CD4-positive, alpha-beta T cell treated with Interleukin-15 for 4 hours (primary cell): ENCODE results near the gene ADGRG6.

Experiments
- DNase-seq: peaks from one replicate; pipeline ENCODE4 v3.0.0-alpha.2; 2020; ENCODE audit warnings: low spot score

Gene ADGRG6

DNA sequence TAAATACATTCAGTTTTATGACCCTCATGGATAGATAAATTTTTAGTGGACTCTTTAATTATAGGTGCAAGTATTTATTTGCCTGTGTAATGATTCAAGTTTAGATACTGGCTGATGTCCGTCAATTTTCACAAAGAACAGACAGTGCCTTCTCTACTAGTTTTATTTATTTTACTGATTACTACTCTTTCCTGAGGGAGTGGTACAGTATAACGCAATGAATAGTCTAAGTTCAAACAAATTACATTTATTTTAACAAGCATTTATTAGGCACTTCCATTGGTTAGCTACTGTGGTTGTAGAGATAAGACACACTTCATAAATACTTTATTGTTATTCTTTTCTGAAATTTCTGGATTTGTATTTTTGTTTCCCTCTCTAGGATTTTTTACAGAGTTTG is 74.3 kb downstream of the ADGRG6 start:
- DNase-seq: no peak

DNA sequence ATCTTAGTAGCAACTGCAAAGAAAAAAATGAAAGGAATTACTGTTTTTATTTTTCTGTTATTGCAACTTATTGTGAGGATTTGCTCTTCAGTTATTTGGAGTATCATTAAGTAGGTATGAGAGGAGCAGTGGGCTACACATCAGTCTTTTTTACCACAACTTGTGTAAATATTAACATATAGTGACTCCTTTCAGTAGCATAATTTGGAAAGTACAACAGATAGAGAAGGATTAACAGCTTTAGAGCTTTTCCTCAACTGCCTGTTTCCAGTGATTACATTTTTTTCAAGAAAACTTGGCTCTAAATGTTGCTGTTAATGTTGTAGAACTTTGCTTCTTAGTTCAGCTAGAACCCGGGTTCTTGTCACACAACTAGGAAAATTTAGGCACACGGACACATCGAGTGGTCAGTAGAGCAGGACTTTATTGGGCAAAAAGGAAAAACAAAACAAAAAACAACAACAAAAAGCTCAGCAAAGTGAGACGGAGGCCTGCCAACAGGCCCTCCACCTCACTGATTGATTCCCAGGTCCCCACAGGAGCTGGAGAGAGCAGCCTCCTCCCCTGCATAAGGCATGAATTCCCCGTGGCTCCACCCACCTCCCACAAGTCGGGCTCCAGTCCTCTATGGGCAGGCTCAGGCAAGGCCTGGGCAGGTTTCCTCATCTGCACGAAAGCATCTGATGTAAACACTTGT is 75.1 kb downstream of the ADGRG6 start:
- no peak for DNase-seq

DNA sequence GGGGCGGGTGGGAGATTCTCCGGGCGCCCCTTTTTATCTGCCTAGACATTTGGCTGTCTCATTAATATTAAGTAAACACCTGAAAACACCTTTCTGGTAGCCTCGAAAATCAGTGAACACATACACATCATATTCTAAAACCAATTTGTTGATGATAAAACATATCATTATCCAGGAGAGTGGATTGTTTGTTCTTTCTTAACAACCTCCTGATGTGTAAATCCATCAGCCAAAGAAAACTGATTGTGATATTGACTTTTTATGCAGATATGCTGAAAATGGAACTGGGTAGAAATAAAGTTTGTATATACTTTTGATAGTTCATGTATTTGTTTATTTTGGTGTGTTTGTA is 75.7 kb downstream of the ADGRG6 start:
- no peak for DNase-seq

DNA sequence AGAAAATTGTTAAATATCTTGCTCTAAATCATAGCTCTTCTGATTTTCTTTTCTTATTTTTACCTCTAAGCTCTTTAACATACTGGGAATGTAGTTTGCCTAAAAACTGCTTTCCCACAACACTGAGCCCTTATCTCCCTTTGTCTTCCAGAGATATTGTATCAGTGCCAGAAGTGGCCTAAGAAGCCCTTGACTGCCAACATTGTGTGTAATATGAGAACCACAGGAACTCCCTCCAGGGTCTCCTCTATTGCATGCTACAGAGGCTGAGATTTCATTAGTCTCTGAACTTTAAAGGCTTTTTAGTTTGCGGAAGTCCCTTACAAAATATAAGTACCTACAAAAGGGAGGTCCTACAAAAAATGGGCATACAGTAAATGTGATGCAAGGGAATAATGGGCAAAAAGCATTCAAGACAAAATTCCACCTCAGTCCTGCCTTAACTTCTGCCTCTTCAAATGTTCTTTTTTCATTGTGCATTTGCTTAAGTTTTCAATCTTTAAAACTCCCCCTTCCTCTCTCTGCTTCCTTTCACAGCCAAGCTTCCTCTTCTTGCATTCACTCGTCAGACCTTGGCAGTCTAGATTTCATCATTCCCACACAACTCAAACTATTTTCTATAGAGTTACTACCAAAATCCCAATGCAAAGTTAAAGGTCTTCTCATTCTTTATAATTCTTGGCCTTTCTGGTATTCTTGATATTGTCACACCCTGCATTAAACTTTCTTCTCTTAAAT is 76.5 kb downstream of the ADGRG6 start:
- no peak for DNase-seq

DNA sequence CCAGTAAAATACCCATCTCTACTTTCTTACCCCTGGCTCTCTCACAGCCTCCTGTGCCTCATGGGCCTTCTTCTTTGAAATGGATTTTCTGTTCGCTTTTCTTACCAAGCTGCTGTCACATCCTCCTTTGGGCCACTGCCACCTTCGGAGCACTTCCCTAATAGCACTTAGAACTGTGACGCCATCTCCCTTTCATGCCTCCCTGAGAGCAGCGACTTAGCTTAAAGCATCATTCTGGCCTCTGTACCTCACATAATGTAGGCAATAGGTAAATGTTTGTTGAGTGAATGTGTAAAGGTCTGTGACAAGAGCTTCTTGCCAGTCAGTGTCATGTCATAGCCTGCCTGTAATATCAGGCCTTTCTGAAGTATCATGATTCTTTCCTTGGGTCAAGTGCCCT is 78.8 kb downstream of the ADGRG6 start:
- no peak for DNase-seq

DNA sequence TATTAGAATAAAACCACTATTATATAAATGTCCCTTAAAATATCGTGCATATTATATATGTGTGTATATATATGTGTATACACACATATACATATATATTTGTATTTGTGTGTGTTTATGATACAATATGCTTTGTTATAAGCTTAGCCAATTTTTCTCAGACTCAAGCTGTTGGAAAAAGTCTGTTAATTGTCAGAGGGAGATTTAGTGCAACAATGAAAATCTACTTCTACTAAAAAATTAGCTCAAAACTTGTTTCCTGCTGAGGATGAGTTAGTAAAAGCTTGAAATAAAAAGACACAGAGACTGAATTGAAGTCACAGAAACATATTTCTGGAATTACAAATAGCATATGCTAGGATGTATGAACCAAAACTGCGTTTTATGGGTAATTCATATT is 79.4 kb downstream of the ADGRG6 start:
- DNase-seq: no peak

DNA sequence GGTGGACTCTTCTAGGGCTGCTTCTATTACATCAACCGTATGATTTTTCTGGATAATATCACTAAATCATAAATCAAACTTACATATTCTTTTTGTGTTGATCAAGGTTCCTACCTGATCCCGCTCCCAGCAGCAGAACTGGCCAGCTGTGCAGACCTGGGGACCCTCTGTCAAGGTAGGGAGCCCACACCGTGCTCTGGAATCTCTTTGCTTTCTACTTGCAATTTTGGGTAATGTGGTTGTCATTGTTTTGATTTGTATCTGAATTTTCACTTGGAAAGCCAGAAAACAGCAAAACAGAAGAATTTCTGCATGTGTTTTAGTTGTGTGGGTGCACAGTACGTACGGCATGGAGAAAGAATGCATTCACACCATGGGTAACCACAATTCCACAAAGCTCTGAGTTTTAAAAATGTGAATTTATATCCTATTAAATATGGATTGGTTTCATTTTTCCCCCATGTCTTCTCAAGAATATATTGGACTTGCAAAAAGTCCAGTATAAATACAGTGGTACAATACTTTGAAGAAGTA is 80.1 kb downstream of the ADGRG6 start:
- DNase-seq: no peak

DNA sequence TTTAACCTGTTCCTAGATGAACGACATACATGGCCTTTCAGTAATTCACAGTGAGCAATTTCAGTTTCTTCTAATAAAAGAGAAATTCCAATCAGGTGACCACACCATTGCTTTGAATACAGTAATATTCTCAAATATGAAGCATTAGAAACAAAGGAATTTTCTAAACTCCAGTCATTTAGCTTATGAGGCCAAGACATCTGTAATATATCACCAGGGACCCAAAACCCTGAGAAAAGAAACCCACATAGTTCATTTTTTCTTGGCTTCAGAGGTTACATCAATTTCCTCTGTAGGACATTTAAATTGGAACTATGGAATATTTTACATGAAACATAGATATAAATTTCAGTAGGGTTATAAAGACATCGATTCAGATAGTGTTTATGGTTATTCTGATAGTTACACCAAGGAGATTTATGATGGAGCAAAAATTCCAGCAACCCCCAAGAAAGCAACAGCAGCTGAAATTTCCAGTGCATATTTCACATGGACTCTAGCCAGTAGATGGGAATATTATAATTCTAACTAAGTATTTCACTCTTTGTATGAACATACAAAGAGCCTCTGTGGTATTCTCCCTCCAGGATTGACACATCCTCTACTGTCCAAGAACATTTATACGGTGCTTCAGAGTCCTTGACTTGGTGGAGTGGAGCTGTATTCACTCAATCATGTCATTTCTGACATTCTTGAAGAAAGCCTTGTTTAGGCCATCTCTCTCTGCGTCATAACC is 82.9 kb downstream of the ADGRG6 start:
- DNase-seq: no peak

DNA sequence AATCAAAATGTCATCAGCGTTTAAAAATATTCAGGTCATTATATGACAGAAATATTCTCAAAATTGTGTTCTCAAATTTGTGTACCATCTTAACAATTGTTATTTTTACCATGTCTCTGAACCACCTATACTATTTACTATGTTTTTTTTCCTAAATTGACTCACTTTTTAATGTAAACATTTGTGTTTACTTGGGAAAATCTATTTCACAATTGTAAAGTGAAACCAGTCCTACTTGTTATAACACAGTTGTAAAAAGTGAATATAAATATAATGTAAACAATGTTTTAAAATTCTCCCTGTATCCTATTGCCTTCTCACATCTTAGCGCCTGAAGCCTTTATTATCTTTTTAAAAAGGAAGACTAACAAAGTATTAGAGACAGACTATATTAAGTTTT is 83.5 kb downstream of the ADGRG6 start:
- DNase-seq: no peak

DNA sequence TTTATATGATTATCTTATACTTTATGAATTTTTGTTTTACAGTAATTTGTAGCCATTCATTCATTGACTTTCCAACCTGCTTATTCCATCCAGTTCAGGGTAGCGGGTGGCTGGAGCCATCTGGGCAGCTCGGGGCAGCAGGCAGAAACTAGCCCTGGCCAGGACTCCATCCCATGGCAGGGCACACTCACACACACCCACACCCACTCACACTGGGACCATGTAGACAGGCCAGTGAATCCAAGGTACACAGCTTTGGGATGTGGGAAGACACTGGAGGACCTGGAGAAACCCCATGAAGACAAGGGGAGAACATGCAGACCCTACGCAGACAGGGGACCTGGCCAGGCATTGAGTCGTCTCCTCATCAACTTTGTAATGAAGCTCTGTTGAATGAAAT is 84.8 kb downstream of the ADGRG6 start:
- no peak for DNase-seq

DNA sequence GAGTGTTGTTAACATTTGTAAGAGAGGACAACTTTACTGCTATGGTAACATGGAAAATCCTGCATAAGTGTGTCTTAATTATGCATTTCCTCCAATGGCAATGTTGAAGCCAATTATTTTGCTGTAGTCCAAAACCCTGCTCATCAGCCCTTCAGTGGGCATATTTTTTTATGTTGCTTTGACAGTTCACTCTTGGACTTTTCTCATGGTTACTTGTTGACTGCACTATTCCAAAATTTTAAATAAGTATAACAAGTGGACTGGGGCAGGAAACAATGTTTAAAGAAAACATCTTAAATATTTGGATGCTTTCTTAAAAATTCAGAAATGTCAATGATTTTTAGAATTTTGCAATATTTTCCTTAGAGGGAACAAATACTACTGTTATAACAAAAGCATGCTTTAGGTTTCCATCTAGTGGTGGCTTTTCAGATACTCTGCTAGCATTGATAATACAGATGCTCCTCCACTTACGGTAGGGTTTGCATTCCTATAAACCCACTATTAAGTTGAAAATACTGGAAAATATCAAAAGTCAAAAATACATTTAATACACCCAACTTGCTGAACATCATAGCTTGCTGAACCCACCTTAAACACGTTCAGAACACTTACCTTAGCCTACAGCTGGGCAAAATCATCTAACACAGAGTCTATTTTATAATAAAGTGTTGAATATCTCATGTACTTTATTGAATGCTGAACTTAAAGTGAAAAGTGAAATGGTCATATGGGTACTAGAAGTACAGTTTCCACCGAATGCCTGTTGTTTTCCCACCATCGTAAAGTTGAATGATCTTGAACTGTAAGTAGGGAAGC is 86.4 kb downstream of the ADGRG6 start:
- peak; percentile 10 for DNase-seq

DNA sequence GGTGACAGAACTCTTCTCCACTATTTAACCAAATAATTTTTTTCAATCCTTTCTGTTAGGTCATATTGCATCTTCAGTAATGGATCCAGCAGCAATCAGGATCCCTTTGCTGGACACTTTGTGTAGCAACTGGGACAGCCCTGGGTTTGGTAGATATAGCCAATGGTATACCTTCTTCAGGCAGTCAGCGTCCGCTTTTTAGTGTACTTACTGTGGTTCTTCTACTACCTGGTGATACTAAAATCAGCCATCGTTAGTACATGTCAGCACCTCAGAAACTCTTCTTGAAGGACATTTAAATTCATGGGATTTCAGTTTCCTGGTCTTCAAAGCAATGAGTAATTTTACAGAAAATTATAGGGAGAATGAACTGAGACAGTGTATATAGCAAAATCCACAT is 93.5 kb downstream of the ADGRG6 start:
- no peak for DNase-seq

DNA sequence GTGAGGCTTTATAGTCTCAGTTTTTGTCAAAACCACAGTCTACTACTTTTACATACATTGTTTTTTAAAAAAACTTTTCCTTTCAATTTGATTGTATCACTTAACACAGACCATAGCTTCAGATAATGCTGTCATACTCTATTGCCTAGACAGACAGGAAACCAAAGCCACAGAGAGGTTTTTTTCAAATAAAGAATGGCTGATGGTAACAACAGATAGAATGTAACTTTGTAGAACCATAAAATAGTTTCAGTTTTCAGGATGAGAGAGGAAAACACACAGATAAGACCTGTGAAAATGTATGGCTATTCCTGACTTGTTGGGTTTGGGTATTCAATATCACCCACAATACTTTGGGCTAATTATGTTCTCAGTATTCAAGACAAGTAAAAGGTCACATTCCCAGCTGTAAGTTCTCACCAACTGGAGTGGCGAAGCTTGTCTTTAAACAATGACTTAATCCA is 94.0 kb downstream of the ADGRG6 start:
- DNase-seq: peak; percentile 66

DNA sequence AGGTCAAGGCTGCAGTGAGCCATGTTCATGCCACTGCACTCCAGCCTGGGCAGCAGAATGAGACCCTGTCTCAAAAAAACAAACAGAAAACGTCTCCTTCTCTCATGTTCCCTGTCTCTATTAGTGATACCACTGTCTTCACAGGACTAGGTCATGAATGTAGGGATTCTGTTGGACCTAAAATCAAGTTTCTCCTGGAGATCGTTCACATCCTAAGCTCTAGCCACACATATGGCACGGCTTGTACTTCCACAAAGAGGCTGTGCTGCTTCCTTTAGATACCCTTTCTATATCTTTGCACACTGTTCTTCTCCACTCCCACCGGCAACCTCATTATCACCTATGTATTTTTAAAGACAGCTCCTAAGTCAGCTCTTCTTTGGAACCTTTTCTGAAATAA is 96.5 kb downstream of the ADGRG6 start:
- DNase-seq: no peak

DNA sequence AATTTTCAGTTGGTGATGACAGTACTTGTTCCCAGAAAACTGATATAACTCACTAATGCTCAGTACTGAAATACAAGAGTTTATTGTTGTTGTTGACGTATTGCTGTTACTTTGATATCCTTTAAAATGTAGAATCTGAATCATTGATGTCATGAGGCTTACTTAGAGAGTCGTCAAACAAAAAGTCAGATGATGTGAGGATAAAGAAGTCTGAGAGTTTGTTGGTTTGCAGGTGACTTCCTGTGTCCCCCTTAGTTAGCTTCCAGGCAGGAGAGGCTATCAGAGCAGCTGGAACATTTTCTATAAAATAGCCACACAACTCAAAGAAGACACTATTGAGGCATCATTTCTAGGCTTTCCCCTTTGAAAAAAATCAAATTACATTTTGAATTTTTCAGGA is 97.9 kb downstream of the ADGRG6 start:
- no peak for DNase-seq

DNA sequence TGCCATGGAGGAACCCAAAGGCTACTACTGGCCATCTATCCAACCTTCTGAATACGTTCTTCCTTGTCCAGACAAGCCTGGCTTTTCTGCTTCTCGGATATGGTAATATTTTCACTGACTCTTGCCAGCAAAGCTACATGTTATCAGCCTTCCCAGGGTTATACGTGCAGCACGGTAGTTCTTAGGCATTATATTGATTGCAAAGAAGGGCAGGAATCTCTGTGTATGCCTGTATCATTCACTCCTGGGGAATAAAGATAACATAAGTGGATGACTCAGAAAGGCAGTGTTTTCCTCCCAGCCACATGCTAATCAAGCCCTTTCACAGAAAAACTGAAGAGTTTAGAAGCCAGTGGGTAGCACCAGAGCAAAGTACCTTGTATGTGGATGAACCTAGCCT is 98.7 kb downstream of the ADGRG6 start:
- no peak for DNase-seq

DNA sequence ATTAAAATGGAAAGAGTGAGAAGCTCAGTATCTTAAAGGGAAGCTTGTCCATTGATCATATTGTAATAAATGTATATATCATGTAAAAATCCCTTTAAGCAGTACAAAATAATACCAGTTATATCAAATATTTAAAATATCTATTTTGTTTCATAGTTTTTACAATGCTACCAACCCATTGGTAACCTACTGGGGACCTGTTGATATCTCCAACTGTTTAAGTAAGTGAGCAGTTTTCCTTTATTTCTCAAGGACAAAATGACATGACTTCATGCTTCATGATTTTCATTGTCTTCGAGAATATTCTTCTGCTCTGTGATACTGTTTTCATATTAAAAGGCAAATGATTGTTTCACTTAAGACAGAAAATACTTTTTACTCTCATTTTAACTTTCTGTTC is 100.0 kb downstream of the ADGRG6 start:
- no peak for DNase-seq

DNA sequence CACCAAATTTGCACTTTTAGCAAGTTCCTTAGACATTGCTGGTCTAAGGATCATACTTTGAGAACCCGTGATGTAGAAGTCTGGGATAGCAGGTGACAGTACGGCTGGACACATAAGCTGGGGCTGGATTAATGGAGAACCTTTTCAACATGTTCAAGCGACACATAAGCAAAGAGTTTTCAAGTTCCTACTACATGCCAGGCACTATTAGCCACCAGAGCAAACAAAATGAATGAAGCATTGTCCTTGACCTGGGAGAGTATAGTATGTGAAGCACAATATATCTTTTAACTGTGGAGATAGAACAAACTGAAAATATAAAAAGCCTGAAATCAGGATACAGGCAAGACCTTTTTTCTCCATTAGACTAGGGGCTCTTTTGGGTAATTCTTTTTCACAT is 102.9 kb downstream of the ADGRG6 start:
- DNase-seq: no peak

DNA sequence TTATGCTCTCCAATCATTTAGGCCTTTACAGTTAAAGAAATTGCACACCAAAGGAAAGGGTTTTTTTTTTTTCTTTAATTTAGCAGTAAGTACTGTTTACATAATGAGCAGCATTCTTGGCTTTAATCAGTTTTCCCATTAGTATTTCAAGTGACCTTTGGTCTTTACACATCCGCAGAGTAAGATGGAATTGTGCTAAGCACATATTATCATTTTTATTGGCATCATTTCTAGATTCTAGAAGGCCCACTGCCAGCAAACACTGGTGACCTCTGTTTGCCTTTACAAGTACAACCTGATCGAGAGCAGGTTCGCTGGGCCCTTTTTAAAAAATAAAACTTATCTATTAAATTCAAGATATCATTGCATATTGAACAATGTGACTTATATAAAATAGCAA is 104.3 kb downstream of the ADGRG6 start:
- DNase-seq: no peak

DNA sequence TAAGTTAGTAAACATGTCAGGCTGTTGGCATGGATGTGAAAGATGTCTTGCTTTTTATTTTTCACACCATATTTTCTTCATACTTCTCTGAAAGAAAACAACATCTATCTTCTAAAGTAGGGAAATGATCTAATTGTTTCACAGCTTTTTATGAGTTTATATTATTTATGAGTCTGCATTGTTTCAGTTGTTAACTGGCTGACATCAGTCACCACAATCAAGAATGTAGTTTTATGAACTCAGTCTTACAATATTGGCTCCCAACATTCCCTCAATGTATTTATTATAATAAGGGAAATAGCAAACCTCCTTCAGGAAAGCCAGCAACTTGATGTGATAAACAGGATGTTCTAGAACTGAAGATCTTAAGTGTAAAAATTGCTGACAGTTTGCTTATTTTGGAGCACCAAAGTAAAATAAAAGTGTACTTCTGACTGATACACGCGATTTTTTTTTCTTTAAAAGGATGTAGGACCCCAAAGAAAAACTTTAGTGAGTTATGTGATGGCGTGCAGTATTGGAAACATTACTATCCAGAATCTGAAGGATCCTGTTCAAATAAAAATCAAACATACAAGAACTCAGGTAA is 106.0 kb downstream of the ADGRG6 start:
- DNase-seq: no peak

DNA sequence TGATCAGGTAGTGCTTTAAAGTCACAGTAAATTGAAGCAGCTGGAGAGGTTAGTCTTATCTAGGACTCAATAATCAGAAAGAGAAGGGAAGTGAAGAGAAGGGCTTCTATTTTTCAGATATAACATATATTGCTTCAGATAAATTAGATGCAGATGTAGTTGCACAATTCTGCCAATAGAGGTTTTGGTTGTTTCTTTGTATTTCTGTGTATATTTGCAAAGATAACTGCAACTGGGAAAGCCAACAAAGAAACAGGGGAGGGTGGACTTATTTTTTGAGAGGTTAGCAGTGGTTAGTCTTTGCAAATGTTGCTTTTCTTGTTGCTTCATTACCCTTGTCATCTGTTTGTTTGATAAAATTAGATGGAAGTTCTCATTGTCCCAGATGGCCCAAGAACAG is 106.6 kb downstream of the ADGRG6 start:
- DNase-seq: no peak

DNA sequence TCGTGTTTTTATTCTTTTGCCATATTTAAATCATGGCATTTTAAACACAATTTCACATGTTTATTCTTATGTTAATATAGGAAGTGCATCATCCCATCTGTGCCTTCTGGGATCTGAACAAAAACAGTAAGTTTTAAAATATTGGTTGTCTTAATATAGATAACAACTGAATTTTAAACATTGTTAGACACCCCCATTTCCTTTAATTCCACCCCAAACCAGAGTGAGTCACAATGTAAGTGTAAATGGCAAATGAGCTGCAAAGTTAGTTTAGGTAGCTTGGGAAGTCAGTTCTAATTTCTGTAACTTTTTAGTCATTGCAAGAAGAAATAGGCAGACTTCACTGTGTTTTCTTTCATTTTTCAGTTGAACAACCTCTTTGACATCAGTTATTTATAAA is 108.0 kb downstream of the ADGRG6 start:
- no peak for DNase-seq
